ELF-1 (cell line): ENCODE measurements around the gene STYXL1.
"Not testable (repeated sequence)": the region's sequence is repeated elsewhere in the genome, so short reads cannot be mapped to it uniquely, and the experiment has no call there.

ENCODE experiments used
- DNase-seq: peaks from one replicate; pipeline ENCODE4 v3.0.0-alpha.2; 2016; ENCODE audit warnings: low read depth, low spot score

STYXL1 gene, protein sequence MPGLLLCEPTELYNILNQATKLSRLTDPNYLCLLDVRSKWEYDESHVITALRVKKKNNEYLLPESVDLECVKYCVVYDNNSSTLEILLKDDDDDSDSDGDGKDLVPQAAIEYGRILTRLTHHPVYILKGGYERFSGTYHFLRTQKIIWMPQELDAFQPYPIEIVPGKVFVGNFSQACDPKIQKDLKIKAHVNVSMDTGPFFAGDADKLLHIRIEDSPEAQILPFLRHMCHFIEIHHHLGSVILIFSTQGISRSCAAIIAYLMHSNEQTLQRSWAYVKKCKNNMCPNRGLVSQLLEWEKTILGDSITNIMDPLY

DNA sequence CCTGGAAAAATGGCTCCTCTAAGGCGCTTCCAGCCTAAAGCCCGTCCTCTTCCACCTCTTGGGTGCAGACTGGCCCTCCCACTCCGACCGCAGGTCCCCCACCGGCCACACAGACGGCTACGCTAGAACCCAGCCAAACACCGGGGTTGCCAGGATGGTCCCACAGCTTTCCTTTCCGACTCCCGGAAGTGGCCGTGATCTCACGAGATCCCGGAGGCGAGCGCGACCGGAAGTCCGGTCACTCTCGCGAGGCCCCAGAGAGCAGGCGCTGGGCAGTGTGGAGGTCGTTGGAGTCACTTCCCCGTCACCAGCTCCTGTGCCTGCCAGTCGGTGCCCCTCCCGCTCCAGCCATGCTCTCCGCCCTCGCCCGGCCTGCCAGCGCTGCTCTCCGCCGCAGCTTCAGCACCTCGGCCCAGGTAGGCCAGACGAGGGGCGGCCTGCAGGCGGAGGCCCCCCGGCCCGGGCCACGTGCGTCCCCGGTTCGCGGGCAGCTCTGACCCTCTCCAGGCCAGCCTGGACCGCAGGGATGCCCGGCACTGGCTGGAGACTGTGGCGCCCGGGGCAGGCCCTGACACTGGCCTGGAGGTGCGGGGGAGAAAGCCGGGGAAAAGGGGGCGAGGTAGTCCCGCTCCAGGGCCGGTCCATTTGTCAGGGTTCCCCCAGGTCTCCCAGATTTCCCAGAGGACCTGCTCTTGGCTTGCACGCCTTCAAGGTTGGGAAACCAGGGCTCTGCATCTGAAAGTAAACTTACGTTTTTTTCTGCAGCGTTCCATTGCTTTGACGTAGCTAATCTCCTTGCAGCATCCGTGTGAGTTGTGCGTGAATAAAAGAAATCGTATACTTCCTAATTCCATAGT lies at the start of gene STYXL1, which contains the start of gene MDH2:
Gene STYXL1 (minus strand): TSS at position 190 of the 857 bp plus-strand sequence. CDS start 17,477 bp downstream, outside the sequence.
Gene MDH2 (plus strand): TSS at position 296 of the 857 bp plus-strand sequence. CDS start 55 bp downstream, at position 351.
- DNase-seq: peak; percentile 98

DNA sequence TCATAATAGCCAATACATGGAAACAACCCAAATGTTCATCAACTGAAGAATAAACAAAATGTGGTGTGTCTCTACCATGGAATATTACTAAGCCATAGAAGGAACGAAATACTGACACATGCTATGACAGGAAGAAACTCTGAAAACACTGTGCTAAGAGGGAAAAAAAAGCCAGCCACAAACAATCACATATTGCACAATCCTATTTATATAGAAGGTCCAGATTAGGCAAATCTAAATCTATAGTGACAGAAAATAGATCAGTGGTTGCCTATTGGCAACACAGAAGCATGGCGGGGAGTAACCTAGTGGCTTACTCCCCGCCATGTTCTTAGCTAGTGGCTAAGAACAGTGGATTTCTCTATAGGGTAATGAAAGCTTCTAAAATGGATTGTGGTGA lies 48.1 kb upstream of the STYXL1 start:
- no peak for DNase-seq

DNA sequence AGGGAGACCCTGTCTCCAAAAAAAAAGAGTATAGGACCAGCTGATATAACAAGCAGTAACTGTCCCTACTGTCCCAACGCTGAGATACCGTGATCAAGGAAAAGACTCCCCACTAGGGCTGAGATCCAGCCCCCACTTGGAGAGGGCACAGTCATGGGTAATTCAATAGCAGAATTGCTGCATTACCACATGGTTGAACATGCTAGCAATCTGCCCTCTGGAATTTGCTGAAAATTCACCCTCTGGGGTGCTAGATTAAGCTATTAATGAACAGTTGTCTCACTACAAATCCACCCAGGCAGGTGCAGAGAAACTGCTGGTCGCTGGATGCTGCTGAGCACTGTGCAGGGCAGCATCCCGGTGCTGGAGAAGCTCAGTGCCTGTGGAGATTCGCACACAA lies 46.5 kb upstream of the STYXL1 start:
- DNase-seq: not testable (repeated sequence)

DNA sequence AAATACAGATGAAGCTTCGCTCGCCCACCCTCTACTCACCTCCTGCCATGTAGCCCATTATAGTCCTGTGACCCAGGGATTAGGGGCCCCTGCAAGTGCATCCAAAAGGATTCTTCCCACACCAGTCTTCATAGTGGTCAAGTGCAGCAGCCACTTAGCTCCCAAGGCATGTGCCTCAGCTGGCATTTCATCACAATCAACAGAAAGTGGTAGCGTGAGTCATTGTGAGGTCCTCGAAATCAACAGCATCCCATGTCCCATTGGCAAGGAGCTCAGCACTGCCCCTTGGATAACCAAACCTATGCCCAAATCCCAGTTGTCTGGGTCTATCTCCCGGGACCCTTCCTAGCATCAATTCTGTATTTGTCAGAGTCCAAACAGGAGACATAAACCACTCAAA lies 45.7 kb upstream of the STYXL1 start:
- DNase-seq: not testable (repeated sequence)

DNA sequence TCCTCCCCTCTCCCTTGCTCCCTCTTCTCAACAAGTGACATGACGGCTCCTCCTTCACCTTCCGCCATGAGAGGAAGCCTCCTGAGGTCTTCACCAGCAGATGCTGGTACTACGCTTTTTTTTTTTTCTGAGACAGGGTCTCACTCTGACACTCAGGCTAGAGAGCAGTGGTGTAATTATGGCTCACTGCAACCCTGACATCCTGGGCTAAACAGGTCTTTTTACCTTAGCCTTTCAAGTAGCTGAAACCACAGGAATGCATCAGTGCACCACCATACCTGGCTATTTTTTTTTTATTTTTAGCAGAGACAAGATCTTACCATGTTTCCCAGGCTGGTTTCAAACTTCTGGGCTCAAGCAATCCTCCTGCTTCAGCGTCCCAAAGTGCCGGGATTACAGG lies 43.7 kb upstream of the STYXL1 start:
- no peak for DNase-seq

DNA sequence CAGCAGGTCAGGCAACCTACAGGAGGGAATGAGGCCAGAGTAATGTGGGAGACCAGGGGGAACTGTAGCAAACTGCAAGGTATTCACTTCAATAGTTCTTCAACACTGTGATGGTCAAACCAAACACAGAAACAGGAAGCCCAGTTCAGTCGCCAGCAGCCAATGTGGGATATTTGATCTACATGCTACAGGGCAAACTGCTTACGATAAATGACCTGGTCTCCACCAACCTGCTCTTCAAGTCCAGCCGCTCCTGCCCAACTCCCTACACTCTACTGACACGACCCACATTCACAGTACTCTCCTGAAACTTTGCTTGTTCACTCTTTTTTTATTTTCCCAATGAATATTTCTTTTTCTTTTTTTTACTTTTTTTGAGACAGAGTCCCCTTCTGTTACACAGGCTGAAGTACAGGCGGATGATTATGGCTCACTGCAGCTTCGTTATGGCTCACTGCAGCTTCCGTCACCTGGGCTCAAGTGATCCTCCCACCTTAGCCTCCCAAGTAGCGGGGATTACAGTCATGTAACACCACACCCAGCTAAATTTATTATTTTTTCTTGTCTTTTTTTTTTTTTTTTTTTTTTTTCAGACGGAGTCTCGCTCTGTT lies 42.2 kb upstream of the STYXL1 start:
- peak; percentile 72 for DNase-seq

DNA sequence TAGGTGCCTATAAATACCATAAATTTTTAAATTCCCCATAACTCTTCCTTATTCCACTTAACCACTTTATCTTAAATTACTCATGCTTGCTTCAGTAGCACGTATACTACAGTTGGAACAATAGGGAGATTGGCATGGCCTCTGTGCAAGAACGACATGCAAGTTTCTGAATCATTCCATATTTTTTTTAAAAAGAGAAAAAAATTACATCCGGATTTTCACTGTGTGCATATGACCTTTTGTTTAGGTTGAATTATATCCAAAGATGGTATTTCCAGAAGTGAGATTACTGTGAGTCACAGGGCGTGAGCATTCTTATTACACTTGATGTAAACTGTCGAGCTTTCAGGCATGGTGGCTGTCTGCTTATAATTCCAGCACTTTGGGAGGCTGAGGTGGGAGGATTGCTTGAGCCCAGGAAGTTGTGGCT lies 39.6 kb upstream of the STYXL1 start:
- DNase-seq: not testable (repeated sequence)

DNA sequence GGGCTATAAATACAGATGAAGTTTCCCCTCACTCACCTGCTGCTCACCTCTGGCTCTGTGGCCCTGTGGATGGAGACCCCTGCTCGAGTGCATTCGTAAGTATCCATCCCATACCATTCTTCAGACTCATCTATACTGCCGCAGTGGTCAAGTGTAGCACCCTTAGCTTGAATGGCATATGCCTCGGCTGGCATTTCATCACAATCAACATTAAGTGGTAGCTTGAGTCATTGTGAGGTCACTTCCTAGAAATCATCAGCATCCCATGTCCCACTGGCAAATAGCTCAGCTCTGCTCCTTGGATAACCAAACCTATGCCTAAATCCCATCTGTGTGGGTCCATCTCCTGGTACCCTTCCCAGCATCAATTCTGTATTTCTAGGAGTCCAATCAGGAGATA lies 38.3 kb upstream of the STYXL1 start:
- DNase-seq: no peak

DNA sequence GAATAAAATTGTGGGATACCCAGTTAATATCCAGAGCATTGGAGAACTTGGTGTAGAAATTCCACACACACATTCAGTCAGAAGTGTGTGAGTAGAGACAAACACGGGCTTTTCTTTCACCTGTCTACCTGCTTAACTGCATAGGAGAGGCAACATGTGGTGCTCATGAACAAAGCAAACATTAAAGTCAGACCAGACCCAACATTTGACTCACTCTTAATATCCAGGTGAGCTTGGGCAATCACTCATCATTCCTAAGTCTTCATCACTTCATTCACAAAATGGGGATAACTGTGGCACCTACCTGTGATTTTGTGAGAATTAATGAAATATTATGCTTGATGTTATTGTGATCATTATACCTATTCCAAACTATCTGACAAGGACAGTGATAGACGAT lies 36.3 kb upstream of the STYXL1 start:
- DNase-seq: not testable (repeated sequence)

DNA sequence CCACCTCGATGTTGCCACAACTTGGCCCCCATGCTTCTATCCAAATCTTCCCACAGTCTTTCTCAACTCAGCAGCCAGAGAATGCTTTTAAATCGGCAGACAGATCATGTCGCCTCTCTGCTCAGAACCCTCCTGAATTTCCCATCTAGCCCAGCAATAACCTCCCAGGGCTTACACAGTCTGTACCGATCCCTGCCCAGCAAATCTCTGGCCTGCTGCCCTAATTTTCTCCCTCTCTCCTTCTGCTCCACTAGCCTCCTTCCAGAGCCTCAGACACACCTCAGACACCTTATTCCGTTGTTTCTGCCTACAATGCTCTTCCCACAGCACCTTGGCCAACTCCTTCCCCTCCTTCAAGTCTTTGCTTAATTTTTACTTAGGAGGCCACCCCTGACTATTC lies 32.4 kb upstream of the STYXL1 start:
- DNase-seq: no peak

DNA sequence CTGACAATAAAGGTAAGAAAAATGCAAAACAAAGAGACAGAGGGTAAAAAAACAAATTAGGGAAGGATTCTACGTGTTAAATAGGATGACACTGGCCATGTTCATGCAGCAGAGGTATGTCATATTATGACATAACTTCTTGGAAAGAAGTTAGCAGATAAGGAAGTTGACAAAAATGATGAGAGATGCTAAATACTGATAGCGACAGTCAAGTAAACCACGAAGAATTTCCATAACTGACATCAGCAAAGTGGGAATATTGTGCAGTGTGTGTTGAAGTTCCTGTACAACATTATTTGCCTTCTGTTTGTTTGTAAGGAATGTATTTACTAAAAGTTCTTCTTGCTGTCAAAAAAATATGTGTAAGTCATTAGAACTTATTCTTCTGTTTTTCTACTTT lies 29.6 kb upstream of the STYXL1 start:
- DNase-seq: no peak

DNA sequence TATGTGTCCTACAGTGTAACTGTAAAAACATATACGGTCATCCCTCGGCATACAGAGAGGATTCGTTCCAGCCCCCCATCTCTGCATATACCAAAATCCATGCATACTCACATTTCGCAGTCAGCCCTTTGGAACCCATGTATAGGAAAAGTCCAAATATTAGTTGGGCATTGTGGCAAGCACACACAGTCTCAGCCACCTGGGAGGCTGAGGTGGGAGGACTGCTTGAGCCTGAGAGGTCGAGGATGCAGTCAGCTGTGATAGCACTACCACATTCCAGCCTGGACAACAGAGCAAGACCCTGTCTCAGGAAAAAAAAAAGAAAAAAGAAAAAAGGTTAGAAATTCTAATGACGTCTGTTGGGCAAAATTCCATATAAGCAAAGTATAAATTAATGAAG lies 29.2 kb upstream of the STYXL1 start:
- no peak for DNase-seq

DNA sequence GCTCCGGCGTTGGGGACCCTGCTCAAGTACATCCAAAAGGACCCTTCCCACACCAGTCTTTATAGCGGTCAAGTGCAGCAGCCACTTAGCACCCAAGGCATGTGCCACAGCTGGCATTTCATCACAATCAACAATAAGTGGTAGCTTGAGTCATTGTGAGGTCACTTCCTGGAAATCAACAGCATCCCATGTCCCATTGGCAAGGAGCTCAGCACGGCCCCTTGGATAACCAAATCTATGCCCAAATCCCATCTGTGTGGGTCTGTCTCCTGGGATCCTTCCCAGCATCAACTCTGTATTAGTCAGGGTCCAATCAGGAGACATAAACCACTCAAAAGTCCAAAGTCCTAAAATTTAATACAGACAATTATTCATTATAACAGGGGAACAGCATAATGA lies 27.2 kb upstream of the STYXL1 start:
- no peak for DNase-seq

DNA sequence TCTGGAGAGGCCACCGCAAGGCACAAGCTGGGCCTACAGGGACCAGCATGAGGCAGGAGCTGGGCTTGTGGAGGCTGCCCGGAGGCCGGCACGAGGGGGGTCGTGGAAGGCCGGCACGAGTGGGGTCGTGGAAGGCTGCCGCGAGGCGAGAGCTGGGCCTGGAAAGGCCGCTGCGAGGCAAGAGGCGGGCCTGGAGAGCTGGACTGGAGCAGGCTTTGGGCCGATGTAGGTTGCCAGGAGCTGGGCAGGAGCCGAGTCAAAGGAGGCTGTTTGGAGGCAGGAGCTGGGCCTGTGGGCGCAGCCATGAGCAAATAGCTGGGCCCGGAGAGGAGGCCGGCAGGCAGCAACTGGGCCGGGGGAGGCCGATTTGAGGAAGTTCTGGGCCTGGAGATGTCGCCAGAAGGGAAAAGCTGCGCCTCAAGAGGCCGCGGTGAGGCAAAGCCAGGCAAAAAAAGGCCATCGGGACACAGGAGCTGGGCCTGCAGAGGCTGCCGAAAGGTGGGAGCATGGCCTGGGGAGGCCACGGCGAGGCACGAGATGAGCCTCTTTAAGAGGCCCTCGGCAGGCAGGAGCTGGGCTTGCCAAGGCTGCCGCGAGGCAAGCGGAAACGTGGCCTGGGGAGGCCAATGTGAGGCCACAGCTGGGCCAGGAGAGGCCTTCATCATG lies 26.6 kb upstream of the STYXL1 start:
- no peak for DNase-seq

DNA sequence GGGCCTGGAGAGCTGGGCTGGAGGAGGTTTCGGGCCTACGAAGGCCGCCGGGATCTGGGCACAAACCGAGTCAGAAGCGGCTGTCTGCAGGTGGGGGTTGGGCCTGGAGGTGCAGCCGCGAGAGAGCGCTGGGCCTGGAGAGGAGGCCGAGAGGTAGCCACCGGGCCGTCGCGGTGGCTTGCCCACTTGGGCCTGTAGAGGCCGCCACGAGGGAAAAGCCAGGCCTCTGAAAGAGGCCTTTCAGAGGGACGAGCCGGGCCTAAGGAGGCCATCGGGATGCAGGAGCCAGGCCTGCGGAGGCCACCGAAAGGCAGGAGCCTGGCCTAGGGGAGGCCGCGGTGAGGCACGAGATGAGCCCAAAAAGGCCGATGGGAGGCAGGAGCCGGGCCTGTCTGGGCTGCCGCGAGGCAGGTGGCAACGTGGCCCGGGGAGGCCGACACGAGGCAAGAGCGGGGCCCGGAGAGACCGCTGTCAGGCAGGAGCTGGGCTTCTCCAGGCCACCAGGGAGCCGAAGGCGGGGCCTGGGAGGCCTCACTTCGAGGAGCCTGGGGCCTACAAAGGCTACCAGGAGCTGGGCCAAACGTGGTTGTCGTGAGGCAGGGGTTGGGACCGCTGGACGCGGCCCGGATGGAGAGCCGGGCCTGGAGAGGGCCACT lies 25.7 kb upstream of the STYXL1 start:
- peak; percentile 78 for DNase-seq

DNA sequence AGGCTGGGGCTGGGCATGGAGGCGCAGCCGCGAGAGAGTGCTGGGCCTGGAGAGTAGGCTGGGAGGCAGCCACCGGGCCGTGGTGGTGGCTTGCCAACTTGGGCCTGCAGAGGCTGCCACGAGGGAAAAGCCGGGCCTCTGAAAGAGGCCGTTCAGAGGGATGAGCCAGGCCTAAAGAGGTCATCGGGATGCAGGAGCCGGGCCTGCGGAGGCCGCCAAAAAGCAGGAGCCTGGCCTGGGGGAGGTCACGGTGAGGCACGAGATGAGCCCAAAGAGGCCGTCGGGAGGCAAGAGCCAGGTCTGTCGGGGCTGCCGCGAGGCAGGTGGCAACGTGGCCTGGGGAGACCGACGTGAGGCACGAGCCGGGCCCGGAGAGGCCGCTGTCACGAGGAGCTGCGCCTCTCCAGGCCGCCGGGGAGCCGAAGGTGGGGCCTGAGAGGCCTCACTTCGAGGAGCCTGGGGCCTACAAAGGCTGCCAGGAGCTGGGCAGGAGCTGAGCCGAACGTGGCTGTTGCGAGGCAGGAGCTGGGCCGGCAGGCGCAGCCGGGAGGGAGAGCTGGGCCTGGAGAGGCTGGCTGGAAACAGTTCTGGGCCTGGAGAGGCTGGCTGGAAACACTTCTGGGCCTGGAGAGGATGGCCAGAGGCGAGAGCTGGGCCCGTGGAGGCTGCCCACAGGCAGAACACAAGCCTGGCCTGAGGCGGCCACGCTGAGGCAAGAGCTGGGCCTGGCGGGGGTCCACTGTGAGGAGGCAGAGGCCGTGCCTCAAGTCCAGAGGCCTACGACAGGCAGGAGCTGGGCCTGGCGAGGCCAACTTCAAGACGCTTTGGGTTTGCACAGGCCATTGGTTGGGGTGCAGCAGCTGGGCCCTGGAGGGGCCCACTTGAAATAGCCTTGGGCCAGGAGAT lies 24.7 kb upstream of the STYXL1 start:
- no peak for DNase-seq

DNA sequence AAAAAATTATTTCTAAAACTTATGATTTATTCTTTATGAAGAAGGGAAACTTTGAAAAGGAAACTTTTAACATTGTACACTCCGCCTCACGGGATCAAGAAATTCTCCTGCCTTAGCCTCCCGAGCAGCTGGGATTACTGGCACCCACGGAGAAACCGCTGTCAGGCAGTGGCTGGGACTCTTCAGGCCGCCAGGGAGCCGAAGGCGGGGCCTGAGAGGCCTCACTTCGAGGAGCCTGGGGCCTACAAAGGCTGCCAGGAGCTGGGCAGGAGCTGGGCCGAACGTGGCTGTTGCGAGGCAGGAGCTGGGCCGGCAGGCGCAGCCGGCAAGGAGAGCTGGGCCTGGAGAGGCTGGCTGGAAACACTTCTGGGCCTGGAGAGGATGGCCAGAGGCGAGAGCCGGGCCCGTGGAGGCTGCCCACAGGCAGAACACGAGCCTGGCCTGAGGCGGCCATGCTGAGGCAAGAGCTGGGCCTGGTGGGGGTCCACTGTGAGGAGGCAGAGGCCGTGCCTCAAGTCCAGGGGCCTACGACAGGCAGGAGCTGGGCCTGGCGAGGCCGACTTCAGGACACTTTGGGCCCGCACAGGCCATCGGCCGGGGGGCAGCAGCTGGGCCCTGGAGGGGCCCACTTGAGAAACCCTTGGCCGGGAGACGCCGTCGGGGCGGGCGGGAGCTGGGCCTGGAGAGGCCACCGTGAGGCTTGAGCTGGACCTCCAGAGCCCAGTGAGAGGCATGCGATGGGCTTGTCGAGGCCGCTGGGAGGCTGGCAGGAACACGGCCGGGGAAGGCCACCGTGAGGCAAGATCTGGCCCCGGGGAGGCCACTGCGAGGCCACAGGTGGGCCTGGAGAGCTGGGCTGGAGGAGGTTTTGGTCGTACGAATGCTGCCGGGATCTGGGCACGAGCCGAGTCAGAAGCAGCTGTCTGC lies 23.8 kb upstream of the STYXL1 start:
- peak; percentile 37 for DNase-seq

DNA sequence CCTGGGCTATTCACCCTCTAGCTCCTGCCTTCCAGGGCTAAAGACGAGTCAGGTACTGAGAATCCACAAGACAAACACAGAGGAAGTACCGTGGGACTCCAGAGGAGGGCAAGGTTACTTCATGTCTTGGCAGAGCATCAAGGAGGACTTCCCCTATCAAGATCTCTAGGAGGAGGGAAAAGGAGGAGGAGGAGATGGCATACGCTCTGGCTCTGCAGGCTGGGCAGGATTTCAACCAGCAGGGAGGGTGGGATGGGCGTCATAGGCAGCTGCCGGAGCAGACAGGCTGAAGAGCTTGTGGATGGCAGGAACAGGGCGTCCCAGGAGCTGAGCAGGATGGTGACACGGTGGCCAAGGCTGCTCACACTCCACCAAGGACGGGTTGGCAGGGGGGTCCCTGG lies 21.4 kb upstream of the STYXL1 start:
- DNase-seq: peak; percentile 75
